Esophagus (tissue), 2 donors: Measurements from ENCODE around the gene PEX19. TPM values are rescaled to one million over a fixed set of nuclear protein-coding genes. Genes with fewer than 3 reads are reported as not detected.
A peak's percentile ranks its signal among the peaks of the same experiment; 100 is the strongest.

Source experiments
- H3K27ac ChIP-seq, 2 donors: one replicate each; pipeline ENCODE4 v1.5.1; 2013; ENCODE audit warnings: low read depth in 2 of 2, mild to moderate bottlenecking in 2 of 2, inconsistent platforms in 1 of 2, low read length in 1 of 2, moderate library complexity in 1 of 2
- H3K27me3 ChIP-seq, 2 donors: one replicate each; pipeline ENCODE4 v1.6.1; 2013; ENCODE audit warnings: low read length in 2 of 2, control low read depth in 1 of 2, mild to moderate bottlenecking in 1 of 2; ENCODE audit not compliant: insufficient read depth in 2 of 2, control insufficient read depth in 1 of 2
- H3K36me3 ChIP-seq, 2 donors: one replicate each; pipeline ENCODE4 v1.6.1; 2013; ENCODE audit warnings: low read length in 1 of 2; ENCODE audit not compliant: control insufficient read depth in 2 of 2, insufficient read depth in 2 of 2
- H3K4me1 ChIP-seq, 2 donors: one replicate each; pipeline ENCODE4 v1.6.1; 2013; ENCODE audit warnings: low read length in 1 of 2; ENCODE audit not compliant: control insufficient read depth in 2 of 2, insufficient read depth in 2 of 2
- H3K4me3 ChIP-seq, 2 donors: one replicate each; pipeline ENCODE4 v1.5.1; 2013; ENCODE audit warnings: low read length in 2 of 2, mild to moderate bottlenecking in 2 of 2, low read depth in 1 of 2, moderate library complexity in 1 of 2
- H3K9me3 ChIP-seq, 2 donors: one replicate each; pipeline ENCODE4 v1.6.1; 2013; ENCODE audit warnings: mild to moderate bottlenecking in 2 of 2, low read depth in 1 of 2, low read length in 1 of 2, moderate library complexity in 1 of 2; ENCODE audit not compliant: control insufficient read depth in 2 of 2, insufficient read depth in 1 of 2
- WGBS, 2 donors: extraction: QIAGEN DNeasy Blood & Tissue Kit; methylation state at CpG; one replicate each; pipeline ENCODE4 v1.1.7; 2013; 5-methylcytosine and 5-hydroxymethylcytosine counted together
- polyA plus RNA-seq, 2 donors: library from polyadenylated mRNA; stranded (reverse); fragments of 200-250 nt; gene quantifications; one replicate each; pipeline ENCODE4 v1.2.3, GENCODE V29; 2013
- donor health status: healthy with polysubstance abuse.
- donor health status: Bipolar disorder and iron deficiency.

The PEX19 gene
- polyA plus RNA-seq: 10 to 100 TPM in 1 of 2 donors, 1 to 10 TPM in 1; 8.1 to 20.1 TPM

DNA sequence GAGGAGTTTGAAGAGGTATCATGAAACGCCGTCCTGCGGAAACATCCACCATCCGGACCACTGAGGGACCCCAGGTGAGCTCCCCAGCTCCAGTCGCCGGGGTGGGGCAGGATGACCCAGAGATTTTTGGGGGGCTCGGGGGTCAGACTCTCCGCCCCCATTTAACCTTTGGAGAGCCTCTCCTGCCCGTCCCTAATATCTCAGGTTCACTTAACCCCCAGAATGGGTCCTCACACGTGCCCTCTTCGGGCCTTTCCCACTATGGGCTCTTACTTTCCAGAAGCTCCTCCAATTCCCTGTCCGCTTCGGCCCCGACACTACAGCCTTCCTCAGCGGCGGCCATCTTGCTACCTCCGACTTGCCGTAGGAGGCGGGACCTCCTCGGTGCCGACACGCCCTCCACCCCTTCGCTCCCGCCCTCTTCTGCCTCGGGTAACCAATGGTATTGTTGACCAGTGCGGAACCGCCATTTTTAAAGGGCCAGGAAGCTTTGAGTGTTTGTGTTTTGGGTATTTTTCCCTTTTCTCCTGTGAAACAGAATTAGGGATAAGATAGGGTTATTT lies at the start of gene PEX19:
PEX19 (minus strand) TSS at position 352 of the 563 bp plus-strand sequence; CDS start at position 343, 9 bp downstream.
- Histone ChIP-seq H3K27ac (peak within 1 kb of the TSS; percentile 86 to 87), H3K4me1 (peaks cover 2 to 14% of the 10 kb centered on the region in 2 donors), H3K36me3 (peaks cover 11 to 12% of the 10 kb centered on the region in 2 donors), H3K9me3 (no peaks in the 10 kb centered on the region), H3K4me3 (peak within 1 kb of the TSS; percentile 87 to 96), H3K27me3 (no peaks in the 10 kb centered on the region)
- WGBS, 2 donors: 1% methylated on average over 27 of the region's 27 CpGs

DNA sequence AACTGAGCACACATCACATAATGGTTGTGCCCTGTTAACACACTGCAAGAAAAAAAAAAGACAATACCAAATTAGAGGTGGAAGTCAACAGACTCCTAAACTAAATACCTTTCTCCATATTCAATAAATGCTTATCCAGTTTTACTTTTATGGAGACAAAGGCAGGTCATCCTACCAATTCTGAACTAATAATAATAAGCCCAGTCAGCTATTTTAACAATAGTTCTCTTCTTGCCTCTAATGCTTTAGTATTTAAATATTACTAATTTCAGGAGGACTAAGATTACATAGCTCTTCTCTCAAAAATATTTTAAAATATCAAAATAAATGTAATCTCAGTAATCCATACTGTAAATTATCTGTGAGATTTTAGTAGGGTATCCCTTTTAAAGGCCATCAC lies 47.6 kb upstream of the PEX19 start:
- Histone ChIP-seq H3K27me3 (no peaks in the 10 kb centered on the region), H3K9me3 (no peaks in the 10 kb centered on the region), H3K36me3 (peaks cover 9 to 11% of the 10 kb centered on the region in 2 donors), H3K4me3 (no peak overlapping the region), H3K4me1 (no peaks in the 10 kb centered on the region), H3K27ac (no peak overlapping the region)

GRCh38 chr1:160330119-160330518 lies 45.2 kb upstream of the PEX19 start:
- no peaks in the 10 kb centered on the region for H3K4me1 ChIP-seq
- H3K9me3 ChIP-seq: no peaks in the 10 kb centered on the region
- H3K27ac ChIP-seq: no peak overlapping the region
- peaks cover 11 to 14% of the 10 kb centered on the region in 2 donors for H3K36me3 ChIP-seq
- no peak overlapping the region for H3K4me3 ChIP-seq
- H3K27me3 ChIP-seq: no peaks in the 10 kb centered on the region

GRCh38 chr1:160328184-160328583 lies 43.3 kb upstream of the PEX19 start:
- Histone ChIP-seq H3K4me3 (no peak overlapping the region), H3K27ac (no peak overlapping the region), H3K9me3 (no peaks in the 10 kb centered on the region), H3K4me1 (no peaks in the 10 kb centered on the region), H3K27me3 (no peaks in the 10 kb centered on the region), H3K36me3 (peaks cover 10 to 14% of the 10 kb centered on the region in 2 donors)
- 74 to 75% methylated on average over 8 of the region's 8 CpGs for WGBS, 2 donors

- Histone ChIP-seq H3K4me3 (no peak overlapping the region), H3K36me3 (peaks cover 10% of the 10 kb centered on the region in 2 donors), H3K9me3 (no peaks in the 10 kb centered on the region), H3K4me1 (no peaks in the 10 kb centered on the region), H3K27me3 (no peaks in the 10 kb centered on the region), H3K27ac (no peak overlapping the region)
- 92 to 95% methylated on average over 5 of the region's 5 CpGs for WGBS, 2 donors
These were observed 41.5 kb upstream of the PEX19 start for GRCh38 chr1:160326418-160326817.

DNA sequence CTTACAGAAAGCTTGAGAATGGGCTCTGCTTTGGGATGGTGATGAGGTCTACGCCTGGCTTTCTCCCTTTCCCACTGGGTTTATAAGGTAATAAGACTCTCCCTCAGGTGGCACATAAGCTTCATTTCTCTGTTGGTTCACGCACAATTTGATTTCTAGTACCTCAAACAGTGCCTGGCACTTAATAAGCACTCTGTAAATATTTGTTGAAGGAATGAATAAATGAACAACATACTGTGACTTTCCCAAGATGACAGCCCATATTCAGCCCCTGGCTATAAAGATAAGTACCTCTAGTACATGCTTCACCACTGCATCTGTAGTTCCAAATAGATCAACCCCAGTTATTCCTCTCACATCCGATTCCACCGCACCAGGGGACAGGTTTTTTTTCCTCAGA lies 40.3 kb upstream of the PEX19 start:
- Histone ChIP-seq H3K4me3 (no peak overlapping the region), H3K9me3 (no peaks in the 10 kb centered on the region), H3K36me3 (peaks cover 9 to 10% of the 10 kb centered on the region in 2 donors)

GRCh38 chr1:160322831-160323230 lies 37.9 kb upstream of the PEX19 start:
- no peaks in the 10 kb centered on the region for H3K9me3 ChIP-seq
- 96 to 97% methylated on average over 6 of the region's 6 CpGs for WGBS, 2 donors
- H3K4me1 ChIP-seq: no peaks in the 10 kb centered on the region
- no peak overlapping the region for H3K27ac ChIP-seq
- peaks cover 0 to 5% of the 10 kb centered on the region in 2 donors for H3K36me3 ChIP-seq
- H3K27me3 ChIP-seq: no peaks in the 10 kb centered on the region
- H3K4me3 ChIP-seq: no peak overlapping the region

More for the DNA sequence above, 40.3 kb upstream of the PEX19 start:
- WGBS, 2 donors: 90 to 93% methylated on average over 4 of the region's 4 CpGs
- Histone ChIP-seq H3K27me3 (no peaks in the 10 kb centered on the region), H3K4me1 (no peaks in the 10 kb centered on the region), H3K27ac (no peak overlapping the region)

DNA sequence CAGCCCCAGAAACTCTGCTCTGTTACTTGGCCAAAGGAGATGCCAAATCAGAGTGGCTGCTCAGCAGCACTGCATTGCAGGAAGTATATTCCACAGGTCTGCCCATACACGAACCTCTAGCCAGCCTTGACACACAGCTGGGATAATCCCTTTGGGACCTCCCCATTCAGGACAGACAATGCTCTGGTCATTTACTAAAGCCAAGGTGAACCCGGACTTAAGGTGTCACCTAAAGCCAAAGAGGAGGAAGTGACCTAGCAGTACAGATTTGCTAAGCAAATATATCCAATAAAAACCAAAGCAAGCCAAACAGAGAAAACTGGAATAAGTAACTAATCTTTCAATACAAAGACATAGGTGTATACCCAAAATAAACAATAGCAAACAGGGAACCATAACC lies 30.4 kb upstream of the PEX19 start:
- no peak overlapping the region for H3K4me3 ChIP-seq
- peaks cover 14 to 16% of the 10 kb centered on the region in 2 donors for H3K36me3 ChIP-seq
- no peaks in the 10 kb centered on the region for H3K27me3 ChIP-seq
- no peak overlapping the region for H3K27ac ChIP-seq
- no peaks in the 10 kb centered on the region for H3K4me1 ChIP-seq
- 57 to 75% methylated on average over 2 of the region's 2 CpGs for WGBS, 2 donors
- H3K9me3 ChIP-seq: no peaks in the 10 kb centered on the region

- Histone ChIP-seq H3K36me3 (peaks cover 25% of the 10 kb centered on the region in 2 donors), H3K27me3 (no peaks in the 10 kb centered on the region), H3K4me1 (no peaks in the 10 kb centered on the region), H3K4me3 (no peak overlapping the region), H3K27ac (no peak overlapping the region), H3K9me3 (no peaks in the 10 kb centered on the region)
- 76% methylated on average over 1 of the region's 1 CpG for WGBS, 2 donors
These were observed 24.6 kb upstream of the PEX19 start for GRCh38 chr1:160309571-160309970.

DNA sequence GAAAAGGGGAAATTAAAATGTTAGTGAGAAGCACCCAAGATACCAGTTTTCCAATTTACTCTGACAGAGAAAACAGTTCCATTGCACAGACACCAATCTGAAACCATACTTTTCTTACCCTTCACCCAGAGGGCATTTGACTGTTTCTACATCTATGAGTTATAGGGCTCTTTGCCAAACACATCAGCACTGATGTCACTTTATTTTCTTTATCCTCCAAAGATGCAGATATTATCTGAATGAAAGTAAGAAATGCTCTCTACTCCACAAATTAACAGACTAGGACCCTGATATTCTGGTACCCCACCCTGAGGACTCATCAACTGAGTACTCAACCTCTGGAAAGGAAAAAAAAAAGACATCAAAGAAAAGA lies 24.2 kb upstream of the PEX19 start:
- Histone ChIP-seq H3K4me3 (no peak overlapping the region), H3K4me1 (no peaks in the 10 kb centered on the region), H3K36me3 (peaks cover 23 to 25% of the 10 kb centered on the region in 2 donors), H3K27me3 (no peaks in the 10 kb centered on the region), H3K9me3 (no peaks in the 10 kb centered on the region), H3K27ac (no peak overlapping the region)
